ENCODE results near the gene UVRAG.
A peak's percentile ranks its signal among the peaks of the same experiment; 100 is the strongest.

The UVRAG gene

DNA sequence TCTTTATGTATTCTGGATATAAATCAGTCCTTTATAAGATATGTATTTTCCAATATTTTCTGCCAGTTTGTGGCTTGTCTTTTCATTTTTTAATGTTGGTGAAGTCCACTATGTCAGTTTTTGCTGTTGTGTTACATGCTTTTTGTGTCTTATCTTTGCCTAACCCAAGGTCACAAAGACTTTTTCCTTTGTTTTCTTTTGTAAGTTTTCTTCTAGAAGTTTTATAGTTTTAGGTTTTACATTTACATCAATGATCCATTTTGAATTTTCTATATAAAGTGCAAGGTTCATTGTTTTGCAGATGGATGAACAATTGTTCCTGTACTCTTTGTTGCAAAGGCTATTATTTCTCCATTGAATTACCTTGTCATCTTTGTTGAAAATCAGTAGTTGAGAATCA, 69.3 kb downstream of the UVRAG start:
- no peak for DNase-seq (ENCODE audit: low read depth)
- no peak overlapping the region for H3K4me3 ChIP-seq (ENCODE audit: low read depth, low read length)
- no peak for TF ChIP-seq CTCF (IDR thresholded peaks at IDR 0.05; ENCODE audit: control insufficient read depth, extremely low read depth, insufficient read depth)

DNA sequence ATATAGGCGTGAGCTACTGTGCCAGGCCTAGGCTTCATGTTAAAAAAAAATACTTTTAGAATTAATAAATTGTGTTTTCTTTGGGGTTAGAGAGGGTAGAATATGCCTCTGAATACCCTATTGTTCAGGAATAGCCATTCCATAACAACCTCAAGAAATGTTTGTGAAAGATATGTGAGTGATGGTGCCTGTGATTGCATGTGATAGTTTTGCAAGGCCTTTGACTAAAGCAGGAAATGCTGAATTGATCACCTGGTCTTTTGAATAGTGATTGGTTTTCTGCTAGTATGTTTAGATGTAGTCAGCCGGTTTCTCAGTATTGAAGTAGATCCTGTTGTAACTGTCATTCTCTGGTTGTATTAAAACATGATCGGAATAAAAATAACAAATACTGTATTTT, 73.4 kb downstream of the UVRAG start:
- no peak overlapping the region for H3K4me3 ChIP-seq (ENCODE audit: low read depth, low read length)
- no peak for DNase-seq (ENCODE audit: low read depth)
- TF ChIP-seq CTCF (IDR thresholded peaks at IDR 0.05; ENCODE audit: control insufficient read depth, extremely low read depth, insufficient read depth), result no peak

GRCh38 chr11:75891947-75892739, 77.1 kb downstream of the UVRAG start:
- no peak for DNase-seq (ENCODE audit: low read depth)
- no peak for TF ChIP-seq CTCF (IDR thresholded peaks at IDR 0.05; ENCODE audit: control insufficient read depth, extremely low read depth, insufficient read depth)
- H3K4me3 ChIP-seq (ENCODE audit: low read depth, low read length), result no peak overlapping the region

- TF ChIP-seq CTCF (IDR thresholded peaks at IDR 0.05; ENCODE audit: control insufficient read depth, extremely low read depth, insufficient read depth), result no peak
- no peak for DNase-seq (ENCODE audit: low read depth)
- H3K4me3 ChIP-seq (ENCODE audit: low read depth, low read length), result no peak overlapping the region
Observed at GRCh38 chr11:75893251-75893650, 78.2 kb downstream of the UVRAG start.

GRCh38 chr11:75894036-75894585, 79.1 kb downstream of the UVRAG start:
- no peak overlapping the region for H3K4me3 ChIP-seq (ENCODE audit: low read depth, low read length)
- no peak for DNase-seq (ENCODE audit: low read depth)
- TF ChIP-seq CTCF (IDR thresholded peaks at IDR 0.05; ENCODE audit: control insufficient read depth, extremely low read depth, insufficient read depth), result no peak

DNA sequence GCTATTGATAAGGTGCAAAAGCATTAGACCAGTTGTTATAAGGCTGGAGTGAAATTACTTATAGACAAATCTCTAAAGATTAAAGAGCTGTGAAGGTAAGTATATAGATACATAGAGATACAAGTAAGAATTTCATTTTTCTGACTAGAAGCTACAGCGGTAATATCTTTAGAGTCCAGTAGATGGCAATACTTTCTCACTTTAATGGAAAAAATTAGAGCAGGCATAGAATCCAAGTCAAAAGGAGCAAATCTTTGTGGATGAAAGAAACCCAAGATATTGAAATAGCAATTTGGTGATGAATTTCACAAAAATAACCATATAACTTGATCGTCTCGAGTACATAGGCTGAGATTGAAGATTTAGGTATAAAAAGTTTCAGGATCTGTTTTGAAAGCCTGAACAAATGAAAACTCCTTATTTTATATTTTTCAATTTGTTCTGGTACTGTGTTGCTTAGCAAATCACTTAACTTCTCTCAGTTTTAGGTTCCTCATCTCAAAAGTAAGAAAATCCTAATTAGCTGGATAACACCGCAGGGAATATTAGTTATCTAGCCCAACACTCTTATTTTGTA, 81.9 kb downstream of the UVRAG start:
- peak; percentile 55 for TF ChIP-seq CTCF (IDR thresholded peaks at IDR 0.05; ENCODE audit: control insufficient read depth, extremely low read depth, insufficient read depth)
- no peak overlapping the region for H3K4me3 ChIP-seq (ENCODE audit: low read depth, low read length)
- DNase-seq (ENCODE audit: low read depth), result no peak

Data from LNCaP clone FGC (cell line).